HEK293 (cell line): ENCODE results near the gene SEMA4B.

Source experiments
- PRDM4 ChIP-seq: fragments of 450-650 bp; formaldehyde crosslinking; IDR thresholded peaks from 2 replicates; pipeline ENCODE4 v1.5.1; 2017; ENCODE audit warnings: missing biosample characterization, missing genetic modification characterization
- YY1 ChIP-seq: fragments of 450-650 bp; formaldehyde crosslinking; IDR thresholded peaks from 2 replicates; pipeline ENCODE4 v1.5.1; 2018; ENCODE audit warnings: missing biosample characterization, missing genetic modification characterization
- ZBTB10 ChIP-seq: fragments of 450-650 bp; formaldehyde crosslinking; IDR thresholded peaks from 2 replicates; pipeline ENCODE4 v1.5.1; 2016; ENCODE audit warnings: missing biosample characterization, missing genetic modification characterization
- ZBTB17 ChIP-seq: fragments of 450-650 bp; formaldehyde crosslinking; IDR thresholded peaks from 2 replicates; pipeline ENCODE4 v1.5.1; 2016; ENCODE audit warnings: missing biosample characterization, missing genetic modification characterization
- ZBTB20 ChIP-seq: fragments of 450-650 bp; formaldehyde crosslinking; IDR thresholded peaks from 2 replicates; pipeline ENCODE4 v1.5.1; 2016; ENCODE audit warnings: missing biosample characterization, missing genetic modification characterization
- ZNF138 ChIP-seq: fragments of 450-650 bp; formaldehyde crosslinking; IDR thresholded peaks from 2 replicates; pipeline ENCODE4 v1.5.1; 2016; ENCODE audit warnings: missing biosample characterization, missing genetic modification characterization, borderline replicate concordance
- ZNF24 ChIP-seq: fragments of 450-650 bp; formaldehyde crosslinking; IDR thresholded peaks from 2 replicates; pipeline ENCODE4 v1.5.1; 2016; ENCODE audit warnings: missing biosample characterization, missing genetic modification characterization
- ZNF510 ChIP-seq: fragments of 450-650 bp; formaldehyde crosslinking; IDR thresholded peaks from 2 replicates; pipeline ENCODE4 v1.5.1; 2018; ENCODE audit warnings: mild to moderate bottlenecking, missing genetic modification characterization, missing biosample characterization; ENCODE audit not compliant: insufficient replicate concordance
- ZNF639 ChIP-seq: fragments of 450-650 bp; formaldehyde crosslinking; IDR thresholded peaks from 2 replicates; pipeline ENCODE4 v1.5.1; 2016; ENCODE audit warnings: missing biosample characterization, missing genetic modification characterization
- TF ChIP-seq, protein P1 (sequence below): fragments of 450-650 bp; formaldehyde crosslinking; IDR thresholded peaks from 2 replicates; pipeline ENCODE4 v1.5.1; 2016; ENCODE audit warnings: missing biosample characterization, missing genetic modification characterization
- TF ChIP-seq, protein P2 (sequence below): fragments of 450-650 bp; formaldehyde crosslinking; IDR thresholded peaks from 2 replicates; pipeline ENCODE4 v1.5.1; 2016; ENCODE audit warnings: missing biosample characterization, missing genetic modification characterization
- TF ChIP-seq, protein P3 (sequence below): fragments of 450-650 bp; formaldehyde crosslinking; IDR thresholded peaks from 2 replicates; pipeline ENCODE4 v1.5.1; 2016; ENCODE audit warnings: missing biosample characterization, missing genetic modification characterization

GRCh38 chr15:90203473-90203872, 2.3 kb downstream of the SEMA4B start:
- TF ChIP-seq ZBTB17 (no peak), ZBTB10 (tag by site-specific recombination) (no peak), ZBTB20 (tag by site-specific recombination) (no peak), YY1 (tag by site-specific recombination) (no peak), ZNF138 (tag by site-specific recombination) (no peak), ZNF639 (no peak), PRDM4 (tag by site-specific recombination) (no peak), ZNF24 (tag by site-specific recombination) (no peak), ZNF510 (no peak)
- TF ChIP-seq, protein P1, sequence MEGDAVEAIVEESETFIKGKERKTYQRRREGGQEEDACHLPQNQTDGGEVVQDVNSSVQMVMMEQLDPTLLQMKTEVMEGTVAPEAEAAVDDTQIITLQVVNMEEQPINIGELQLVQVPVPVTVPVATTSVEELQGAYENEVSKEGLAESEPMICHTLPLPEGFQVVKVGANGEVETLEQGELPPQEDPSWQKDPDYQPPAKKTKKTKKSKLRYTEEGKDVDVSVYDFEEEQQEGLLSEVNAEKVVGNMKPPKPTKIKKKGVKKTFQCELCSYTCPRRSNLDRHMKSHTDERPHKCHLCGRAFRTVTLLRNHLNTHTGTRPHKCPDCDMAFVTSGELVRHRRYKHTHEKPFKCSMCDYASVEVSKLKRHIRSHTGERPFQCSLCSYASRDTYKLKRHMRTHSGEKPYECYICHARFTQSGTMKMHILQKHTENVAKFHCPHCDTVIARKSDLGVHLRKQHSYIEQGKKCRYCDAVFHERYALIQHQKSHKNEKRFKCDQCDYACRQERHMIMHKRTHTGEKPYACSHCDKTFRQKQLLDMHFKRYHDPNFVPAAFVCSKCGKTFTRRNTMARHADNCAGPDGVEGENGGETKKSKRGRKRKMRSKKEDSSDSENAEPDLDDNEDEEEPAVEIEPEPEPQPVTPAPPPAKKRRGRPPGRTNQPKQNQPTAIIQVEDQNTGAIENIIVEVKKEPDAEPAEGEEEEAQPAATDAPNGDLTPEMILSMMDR (tag by site-specific recombination): no peak
- TF ChIP-seq, protein P2, sequence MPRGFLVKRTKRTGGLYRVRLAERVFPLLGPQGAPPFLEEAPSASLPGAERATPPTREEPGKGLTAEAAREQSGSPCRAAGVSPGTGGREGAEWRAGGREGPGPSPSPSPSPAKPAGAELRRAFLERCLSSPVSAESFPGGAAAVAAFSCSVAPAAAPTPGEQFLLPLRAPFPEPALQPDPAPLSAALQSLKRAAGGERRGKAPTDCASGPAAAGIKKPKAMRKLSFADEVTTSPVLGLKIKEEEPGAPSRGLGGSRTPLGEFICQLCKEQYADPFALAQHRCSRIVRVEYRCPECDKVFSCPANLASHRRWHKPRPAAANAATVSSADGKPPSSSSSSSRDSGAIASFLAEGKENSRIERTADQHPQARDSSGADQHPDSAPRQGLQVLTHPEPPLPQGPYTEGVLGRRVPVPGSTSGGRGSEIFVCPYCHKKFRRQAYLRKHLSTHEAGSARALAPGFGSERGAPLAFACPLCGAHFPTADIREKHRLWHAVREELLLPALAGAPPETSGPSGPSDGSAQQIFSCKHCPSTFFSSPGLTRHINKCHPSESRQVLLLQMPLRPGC (tag by site-specific recombination): no peak
- TF ChIP-seq, protein P3, sequence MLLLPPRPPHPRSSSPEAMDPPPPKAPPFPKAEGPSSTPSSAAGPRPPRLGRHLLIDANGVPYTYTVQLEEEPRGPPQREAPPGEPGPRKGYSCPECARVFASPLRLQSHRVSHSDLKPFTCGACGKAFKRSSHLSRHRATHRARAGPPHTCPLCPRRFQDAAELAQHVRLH (tag by site-specific recombination): no peak
